Ovary (tissue), 9 donors: ENCODE data around the gene HOXB8. TPM values are rescaled to one million over a fixed set of nuclear protein-coding genes. Genes with fewer than 3 reads are reported as not detected.

ENCODE experiments used
- DNase-seq, 5 donors: peaks; one replicate each; pipeline ENCODE4 v3.0.0-alpha.2; 2019 to 2020
- H3K27ac ChIP-seq, 2 donors: fragments of 200-600 bp; one replicate each; pipeline versions ENCODE4 v1.5.1 to v1.8.0; 2019 to 2022
- H3K27me3 ChIP-seq: fragments of 200-600 bp; one replicate; pipeline ENCODE4 v1.8.0; 2022
- H3K36me3 ChIP-seq: fragments of 200-600 bp; sonication (generic); one replicate; pipeline ENCODE4 v1.5.1; 2019
- H3K4me1 ChIP-seq: one replicate; pipeline ENCODE4 v1.8.1; 2013; ENCODE audit warnings: mild to moderate bottlenecking, moderate library complexity; ENCODE audit not compliant: insufficient read depth
- H3K4me3 ChIP-seq: fragments of 200-600 bp; sonication (generic); one replicate; pipeline ENCODE4 v1.5.1; 2017
- H3K9me3 ChIP-seq, 2 donors: fragments of 200-600 bp in 1 of 2; sonication (generic) in 1 of 2; one replicate each; pipeline versions ENCODE4 v1.5.1 to v1.8.1; 2013 to 2019; ENCODE audit warnings: mild to moderate bottlenecking in 1 of 2, moderate library complexity in 1 of 2
- EP300 ChIP-seq: sonication (generic); formaldehyde crosslinking; IDR thresholded peaks from one replicate; pipeline ENCODE4 v1.6.1; 2017; ENCODE audit warnings: antibody characterized with exemption
- POLR2A ChIP-seq: fragments of 450-650 bp; IDR thresholded peaks from one replicate; pipeline ENCODE4 v1.6.1; 2017; ENCODE audit warnings: antibody characterized with exemption, mild to moderate bottlenecking, moderate library complexity
- WGBS, 3 donors: extraction: QIAGEN DNeasy Blood & Tissue Kit in 1 of 3; methylation state at CpG; one replicate each; pipeline versions ENCODE4 v1.1.5 to v1.1.7; 2013 to 2017; 5-methylcytosine and 5-hydroxymethylcytosine counted together
- intact Hi-C, 4 donors: fragments of 100-400 bp; cut with DNase I; formaldehyde crosslinking; loops; one replicate each; pipeline versions ENCODE4 v1.11.0 to v1.15.1; 2022 to 2023
- polyA plus RNA-seq, 2 donors: library from polyadenylated mRNA; stranded (reverse); fragments of 200-250 nt in 1 of 2; fragments of 350-450 nt in 1 of 2; fragmentation: Illumina TruSeq in 1 of 2; extraction: RNeasy Lipid Tissue Mini Kit (QIAGEN cat#74804) in 1 of 2; gene quantifications; one replicate each; pipeline ENCODE4 v1.2.3, GENCODE V29; 2013 to 2014
- total RNA-seq, 7 donors: library from RNA; depleted of rRNA in 2 of 7; stranded (reverse); fragments of >200 nt in 2 of 7; fragmentation: NEBNext Ultra II Directional in 3 of 7; extraction: Animal tissue kit (Norgen Biotek cat#: 25700) in 3 of 7; gene quantifications; one replicate each; pipeline versions ENCODE4 v1.1.0 to v1.2.4, GENCODE V29; 2016 to 2023
- TF ChIP-seq, protein P1 (sequence below), 3 donors: fragments of 450-650 bp in 2 of 3; fragments of 200-600 bp in 1 of 3; IDR thresholded peaks; one replicate each; pipeline versions ENCODE4 v1.5.1 to v1.8.0; 2016 to 2022; ENCODE audit warnings: antibody characterized with exemption in 3 of 3, mild to moderate bottlenecking in 1 of 3
- donor health status: DM: no; HTN: no; CAD: no; lungs with moderate emphysema.
- donor health status: DM: no; HTN: no; CAD: no.
- donor health status: Bipolar disorder and iron deficiency.
- donor health status: DM: yes; HTN: yes; CAD: no.
- donor health status: DM: no; HTN: no; CAD: no.
- donor health status: DM: yes; HTN: yes; CAD: no.

The HOXB8 gene
- total and polyA plus RNA-seq, 9 donors = 0.17 to 2.5 (median 0.28) TPM; not detected in 4

DNA sequence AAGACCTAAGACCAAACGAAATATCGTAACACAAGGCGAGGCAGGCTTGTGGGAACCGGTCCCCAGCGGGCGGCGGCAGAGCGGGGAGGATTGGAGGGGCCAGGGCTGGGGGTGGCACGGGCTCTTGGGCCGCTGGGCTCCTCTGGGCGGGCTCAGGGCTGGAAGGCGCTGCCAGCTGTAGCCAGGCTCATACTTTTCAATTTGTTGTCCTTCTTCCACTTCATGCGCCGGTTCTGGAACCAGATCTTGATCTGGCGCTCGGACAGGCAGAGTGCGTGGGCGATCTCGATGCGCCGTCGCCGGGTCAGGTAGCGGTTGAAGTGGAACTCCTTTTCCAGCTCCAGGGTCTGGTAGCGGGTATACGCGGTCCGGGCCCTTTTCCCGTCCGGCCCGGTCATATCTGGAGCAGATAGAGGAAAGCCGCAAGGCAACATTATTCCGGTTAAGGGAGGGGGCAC is 23.0 kb downstream of the HOXB8 start:
- DNase-seq = no peak
- Histone ChIP-seq H3K9me3 (peaks cover 0 to 8% of the 10 kb centered on the region in 2 donors), H3K27me3 (peaks cover 2% of the 10 kb centered on the region), H3K4me3 (no peak overlapping the region), H3K4me1 (no peaks in the 10 kb centered on the region), H3K27ac (no peak overlapping the region), H3K36me3 (no peaks in the 10 kb centered on the region)
- TF ChIP-seq, protein P1, sequence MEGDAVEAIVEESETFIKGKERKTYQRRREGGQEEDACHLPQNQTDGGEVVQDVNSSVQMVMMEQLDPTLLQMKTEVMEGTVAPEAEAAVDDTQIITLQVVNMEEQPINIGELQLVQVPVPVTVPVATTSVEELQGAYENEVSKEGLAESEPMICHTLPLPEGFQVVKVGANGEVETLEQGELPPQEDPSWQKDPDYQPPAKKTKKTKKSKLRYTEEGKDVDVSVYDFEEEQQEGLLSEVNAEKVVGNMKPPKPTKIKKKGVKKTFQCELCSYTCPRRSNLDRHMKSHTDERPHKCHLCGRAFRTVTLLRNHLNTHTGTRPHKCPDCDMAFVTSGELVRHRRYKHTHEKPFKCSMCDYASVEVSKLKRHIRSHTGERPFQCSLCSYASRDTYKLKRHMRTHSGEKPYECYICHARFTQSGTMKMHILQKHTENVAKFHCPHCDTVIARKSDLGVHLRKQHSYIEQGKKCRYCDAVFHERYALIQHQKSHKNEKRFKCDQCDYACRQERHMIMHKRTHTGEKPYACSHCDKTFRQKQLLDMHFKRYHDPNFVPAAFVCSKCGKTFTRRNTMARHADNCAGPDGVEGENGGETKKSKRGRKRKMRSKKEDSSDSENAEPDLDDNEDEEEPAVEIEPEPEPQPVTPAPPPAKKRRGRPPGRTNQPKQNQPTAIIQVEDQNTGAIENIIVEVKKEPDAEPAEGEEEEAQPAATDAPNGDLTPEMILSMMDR (IDR thresholded peaks at IDR 0.05) = no peak
- TF ChIP-seq EP300 (no peak), POLR2A (no peak)
- intact Hi-C loops = loop anchor here in 1 of 4 donors (10.0 kb wide), 1 partner anchor 237 kb away; no protein-coding TSS in a partner anchor
- WGBS, 3 donors = 19 to 31% (median 22%) methylated on average over 33 of the region's 33 CpGs

DNA sequence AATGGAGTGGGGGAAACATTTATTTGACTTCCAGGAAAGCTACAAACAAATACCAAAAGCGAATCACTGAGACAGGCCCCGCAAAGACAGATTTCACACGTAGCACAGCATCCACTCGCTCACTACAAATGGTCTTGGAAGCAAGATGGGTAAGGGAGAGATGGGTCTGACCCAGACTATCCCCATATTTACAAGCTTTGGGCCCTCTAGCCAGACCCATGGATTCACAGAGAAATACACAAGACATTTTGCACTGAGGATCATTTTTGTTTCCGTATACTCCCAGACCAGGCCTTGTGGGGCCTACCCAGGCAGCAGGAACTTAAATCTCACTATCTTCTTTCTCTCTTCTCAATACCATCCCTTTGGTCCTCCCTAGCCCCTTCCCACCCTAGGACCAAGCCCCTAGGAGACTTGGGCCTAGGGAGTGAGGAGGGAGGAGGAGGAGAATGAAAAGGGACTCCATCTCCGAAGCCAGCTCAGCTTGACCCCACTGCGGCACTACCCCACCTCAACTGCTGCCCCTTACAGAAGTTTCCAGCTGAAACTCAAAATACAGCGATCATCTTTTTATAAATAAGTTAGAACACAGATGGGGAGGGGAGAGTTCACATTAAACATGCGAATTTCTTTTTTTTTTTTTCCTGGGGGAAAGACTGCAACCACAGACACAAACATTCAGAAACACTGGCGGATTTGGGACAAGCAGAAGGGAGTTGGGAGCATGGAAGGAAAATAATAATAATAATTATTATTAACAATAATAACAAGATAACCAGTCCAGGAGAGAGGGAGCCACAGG is 23.6 kb downstream of the HOXB8 start:
- Histone ChIP-seq H3K4me1 (no peaks in the 10 kb centered on the region), H3K27me3 (peaks cover 2% of the 10 kb centered on the region), H3K27ac (no peak overlapping the region), H3K36me3 (no peaks in the 10 kb centered on the region), H3K4me3 (no peak overlapping the region), H3K9me3 (peaks cover 0 to 8% of the 10 kb centered on the region in 2 donors)
- DNase-seq = no peak
- intact Hi-C loops = loop anchor here in 1 of 4 donors (10.0 kb wide), 1 partner anchor 237 kb away; no protein-coding TSS in a partner anchor
- 78 to 84% (median 80%) methylated on average over 10 of the region's 10 CpGs for WGBS, 3 donors
- TF ChIP-seq POLR2A (no peak), EP300 (no peak)
- TF ChIP-seq, protein P1 (IDR thresholded peaks at IDR 0.05) = no peak

DNA sequence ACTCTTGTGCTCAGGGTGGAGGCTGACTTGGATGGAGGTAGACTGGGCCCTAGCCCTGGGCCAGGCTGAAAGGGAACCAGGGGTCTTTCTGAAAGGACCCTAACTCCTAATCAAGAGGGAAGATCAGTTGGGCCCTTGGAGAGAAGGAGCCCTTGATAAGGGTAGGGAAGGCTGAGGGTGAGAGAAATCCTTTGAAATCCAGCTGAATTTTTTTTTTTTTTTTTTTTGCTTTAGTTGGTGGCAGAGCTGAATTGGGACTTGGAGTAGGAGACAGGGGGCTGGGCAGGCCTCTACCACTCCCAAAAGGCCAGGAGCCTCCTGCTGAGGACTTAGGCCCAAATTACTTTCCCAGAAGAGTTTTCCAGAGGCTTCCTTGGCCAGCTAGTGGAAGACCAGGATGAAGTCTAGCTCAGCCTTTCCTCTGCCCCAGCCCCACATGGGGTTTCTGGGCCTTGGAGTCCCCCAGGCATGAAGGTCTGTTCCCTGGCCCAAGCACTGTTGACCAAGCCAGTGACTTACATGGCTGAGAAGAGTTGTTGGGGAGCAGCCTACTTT is 24.4 kb downstream of the HOXB8 start:
- Histone ChIP-seq H3K9me3 (peaks cover 0 to 8% of the 10 kb centered on the region in 2 donors), H3K36me3 (no peaks in the 10 kb centered on the region), H3K4me3 (no peak overlapping the region), H3K4me1 (peaks cover 2% of the 10 kb centered on the region), H3K27ac (no peak overlapping the region), H3K27me3 (peaks cover 2% of the 10 kb centered on the region)
- TF ChIP-seq POLR2A (no peak), EP300 (no peak)
- TF ChIP-seq, protein P1 (IDR thresholded peaks at IDR 0.05) = no peak
- intact Hi-C loops = loop anchor here in 1 of 4 donors (10.0 kb wide), 1 partner anchor 236 kb away; no protein-coding TSS in a partner anchor
- DNase-seq = no peak

DNA sequence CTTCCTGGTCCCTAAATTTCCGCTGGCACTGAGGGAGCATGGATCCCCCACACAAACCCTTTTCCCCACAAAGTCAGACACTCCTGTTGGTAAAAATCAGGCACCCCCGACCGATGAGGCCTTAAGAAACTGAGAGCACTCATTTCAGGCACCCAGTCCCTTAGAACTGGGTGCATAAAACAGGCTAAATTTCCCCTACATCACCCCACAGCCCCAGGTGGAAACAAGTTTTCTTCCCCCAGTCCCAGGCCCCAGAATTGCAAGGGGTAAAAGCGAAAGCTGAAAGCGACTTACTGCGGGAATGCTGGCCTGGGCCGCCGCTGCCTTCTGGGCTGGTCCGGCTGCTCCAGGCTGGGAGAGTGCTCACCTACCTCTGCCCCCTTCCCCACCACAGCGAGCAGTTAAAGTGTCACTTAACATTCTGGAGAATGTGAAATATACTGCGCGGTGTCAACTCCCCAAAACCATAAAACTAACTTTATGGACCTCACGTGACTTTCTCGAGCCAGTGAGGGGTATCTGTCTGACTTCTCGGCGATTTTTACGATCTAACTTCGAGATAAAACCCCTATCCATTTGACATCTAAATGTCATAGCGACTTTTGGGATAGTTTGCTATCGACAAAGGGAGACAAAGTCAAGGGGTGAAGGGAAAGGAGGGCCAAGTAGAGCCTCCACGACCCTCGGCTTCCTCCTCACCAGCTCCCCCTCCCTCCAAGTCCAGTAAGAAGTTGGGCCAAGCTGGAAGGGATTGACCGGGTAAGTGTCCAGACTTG is 25.1 kb downstream of the HOXB8 start, which contains the start of gene HOXB3:
Gene HOXB3 (minus strand): TSS at position 411 of the 776 bp plus-strand sequence. CDS start 37,767 bp downstream, outside the sequence.
- Histone ChIP-seq H3K9me3 (peaks cover 0 to 8% of the 10 kb centered on the region in 2 donors), H3K27ac (no peak within 1 kb of the TSS), H3K36me3 (no peaks in the 10 kb centered on the region), H3K27me3 (no peaks in the 10 kb centered on the region), H3K4me3 (peak within 1 kb of the TSS; percentile 27), H3K4me1 (peaks cover 3% of the 10 kb centered on the region)
- no peak for TF ChIP-seq EP300
- TF ChIP-seq POLR2A = no peak
- TF ChIP-seq, protein P1 (IDR thresholded peaks at IDR 0.05) = no peak
- DNase-seq = no peak
- intact Hi-C loops = loop anchor here in 1 of 4 donors (10.0 kb wide), 1 partner anchor 235 kb away; no protein-coding TSS in a partner anchor
- WGBS, 3 donors = 39 to 50% (median 45%) methylated on average over 23 of the region's 23 CpGs
